ENCODE results near the gene RASL10A.

Gene RASL10A

DNA sequence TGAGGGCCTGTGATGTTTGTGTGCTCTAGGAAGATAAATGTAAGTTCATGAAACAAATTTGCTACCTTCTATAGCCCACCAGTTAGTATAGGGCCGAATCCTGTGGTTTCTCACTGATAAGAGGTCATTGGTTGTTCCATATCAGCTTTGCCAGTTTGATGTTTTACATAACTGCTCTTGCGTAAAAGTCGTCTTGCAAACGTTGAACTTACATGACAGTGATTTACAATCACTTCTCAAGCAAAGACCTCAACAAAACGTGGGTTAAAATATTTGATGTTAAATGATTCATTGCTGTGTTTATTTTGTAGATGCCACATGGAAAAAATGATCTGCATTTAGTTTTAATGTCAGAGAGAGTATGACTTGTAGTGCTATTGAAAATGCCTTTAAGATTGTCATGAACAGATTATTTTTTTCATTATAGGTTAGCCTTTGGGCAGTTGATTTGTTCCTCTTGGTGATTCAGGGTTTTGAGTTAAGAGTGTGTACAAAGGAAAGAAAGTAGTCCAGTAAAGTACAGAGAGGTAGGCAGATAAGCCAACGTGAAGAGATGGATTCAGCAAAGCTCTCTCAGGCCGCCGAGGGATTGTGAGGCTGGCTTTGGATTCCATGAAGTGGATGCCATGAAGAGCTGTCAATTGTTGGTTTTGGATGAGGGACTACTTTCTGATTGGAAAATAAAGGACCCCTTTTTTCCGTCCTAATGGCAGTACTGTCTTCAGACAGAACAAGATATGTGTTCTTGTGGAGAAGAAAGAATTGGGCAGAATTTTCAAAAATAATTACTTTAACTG is 44.8 kb downstream of the RASL10A start:
- in situ Hi-C loops (cut with MboI; ENCODE audit: low sequenced_read_pairs) = no loop called here

GRCh38 chr22:29269731-29270474 is 45.6 kb downstream of the RASL10A start:
- in situ Hi-C loops (cut with MboI; ENCODE audit: low sequenced_read_pairs) = no loop called here

GRCh38 chr22:29269230-29269604 is 46.3 kb downstream of the RASL10A start:
- in situ Hi-C loops (cut with MboI; ENCODE audit: low sequenced_read_pairs) = no loop called here

- in situ Hi-C loops (cut with MboI; ENCODE audit: low sequenced_read_pairs) = no loop called here
Measured at GRCh38 chr22:29268511-29269229, 46.8 kb downstream of the RASL10A start.

DNA sequence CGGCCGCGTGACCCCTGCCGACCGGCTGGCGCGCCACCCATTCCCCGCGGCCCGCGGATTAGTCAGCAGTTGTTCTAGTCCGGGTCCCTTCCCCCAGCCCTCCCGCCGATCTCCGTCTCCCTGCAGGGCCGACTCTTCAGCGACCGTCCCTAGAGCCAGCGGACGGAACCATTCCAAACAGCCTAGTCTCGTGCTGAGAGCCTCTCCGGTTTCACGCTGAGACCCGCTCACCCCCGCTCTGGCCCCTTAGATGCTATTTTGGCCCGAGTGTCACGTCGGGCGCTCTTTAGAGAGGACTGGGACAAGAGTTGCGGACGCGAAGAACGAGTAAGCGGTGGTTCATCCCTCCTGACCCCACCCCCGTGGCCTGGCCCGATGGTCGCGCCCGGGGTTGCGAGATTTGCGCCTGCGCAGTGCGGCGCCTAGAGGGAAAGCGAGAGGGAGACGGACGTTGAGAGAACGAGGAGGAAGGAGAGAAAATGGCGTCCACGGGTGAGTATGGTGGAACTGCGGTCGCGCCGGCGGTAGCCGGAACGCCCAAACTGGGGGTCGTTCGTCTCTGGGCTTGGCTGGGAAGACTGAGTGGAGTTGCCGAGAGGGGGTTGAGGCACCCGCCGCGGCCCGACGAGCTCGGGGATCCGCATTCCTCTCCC is 47.5 kb downstream of the RASL10A start, which contains the start of the genes EWSR1 and RHBDD3:
TSS of gene EWSR1 (plus strand) at position 411 of the 653 bp plus-strand sequence. CDS start at position 480, 69 bp downstream.
TSS of gene RHBDD3 (minus strand) at position 124 of the 653 bp plus-strand sequence. CDS start 2,355 bp downstream, outside the sequence.
- in situ Hi-C loops (cut with MboI; ENCODE audit: low sequenced_read_pairs) = no loop called here

DNA sequence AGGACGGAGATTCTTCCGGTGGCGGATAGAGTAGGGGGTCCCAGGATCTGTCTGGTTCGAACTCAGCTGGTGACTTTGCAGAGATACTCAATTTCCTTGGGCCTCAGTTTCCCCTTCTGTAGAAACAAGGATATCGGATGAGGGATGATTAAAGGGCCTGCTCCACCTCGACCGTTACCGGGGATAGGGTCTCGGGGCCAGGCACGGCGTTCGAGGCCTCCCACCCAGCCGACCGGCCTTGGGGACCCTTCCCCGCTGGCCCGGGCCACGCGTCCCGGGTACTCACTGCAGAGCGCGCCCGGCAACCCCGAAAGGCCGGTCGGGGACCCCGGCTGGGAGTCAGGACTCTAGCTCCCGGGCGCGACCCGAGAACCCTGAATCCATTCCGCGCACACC is 48.0 kb downstream of the RASL10A start:
- in situ Hi-C loops (cut with MboI; ENCODE audit: low sequenced_read_pairs) = no loop called here

GRCh38 chr22:29266564-29267461 is 48.7 kb downstream of the RASL10A start:
- in situ Hi-C loops (cut with MboI; ENCODE audit: low sequenced_read_pairs) = no loop called here

- in situ Hi-C loops (cut with MboI; ENCODE audit: low sequenced_read_pairs) = no loop called here
Measured at GRCh38 chr22:29265929-29266328, 49.6 kb downstream of the RASL10A start.

DNA sequence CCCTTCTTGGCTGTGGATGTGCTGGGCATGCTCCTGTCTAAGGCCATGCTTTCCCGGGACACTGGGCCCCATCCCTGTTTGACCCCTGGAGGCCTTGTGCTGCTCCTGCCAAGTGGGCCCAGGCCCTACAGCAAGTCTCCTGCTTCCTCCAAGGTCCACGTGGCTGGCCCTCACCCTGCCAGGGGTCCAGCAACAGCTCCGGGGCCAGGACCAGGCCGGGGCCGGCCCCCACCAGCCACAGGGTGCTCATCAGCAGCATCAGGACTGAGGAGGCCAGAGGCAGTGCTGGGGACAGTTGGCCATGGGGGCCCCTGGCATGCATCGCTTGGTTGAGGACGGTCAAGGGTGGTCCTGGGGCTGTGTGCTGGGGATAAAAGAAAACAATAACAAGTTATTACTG is 50.2 kb downstream of the RASL10A start:
- in situ Hi-C loops (cut with MboI; ENCODE audit: low sequenced_read_pairs) = no loop called here

GRCh38 chr22:29263791-29264276 is 51.7 kb downstream of the RASL10A start:
- in situ Hi-C loops (cut with MboI; ENCODE audit: low sequenced_read_pairs) = no loop called here
